ENCODE results near the gene CDK5. TPM values are rescaled to one million over a fixed set of nuclear protein-coding genes. Genes with fewer than 3 reads are reported as not detected.

The CDK5 gene
- total and polyA plus RNA-seq, 2 of the 13 experiments (the other 11 are each of a cell fraction or from before 2014, with no cell fraction given), result 16.4 to 21.3 TPM

GRCh38 chr7:151028131-151028947 is 29.4 kb downstream of the CDK5 start, which contains the start of gene ABCB8 (continued):
- TF ChIP-seq AKNA (CRISPR knock-in tag; IDR thresholded peaks at IDR 0.05; ENCODE audit: borderline replicate concordance), result no peak; the same call in 1 of the 2 replicates
- no peak for TF ChIP-seq ZKSCAN5 (CRISPR knock-in tag; IDR thresholded peaks at IDR 0.05)
- peak; percentile 43 for TF ChIP-seq FOSL2 (CRISPR knock-in tag; IDR thresholded peaks at IDR 0.05)
- no peak for TF ChIP-seq SYNCRIP (IDR thresholded peaks at IDR 0.05; ENCODE audit: insufficient read depth, low read depth, low read length)
- TF ChIP-seq RFX1 (IDR thresholded peaks at IDR 0.05), result peak; percentile 79
- peak; percentile 28 for TF ChIP-seq GABPA (IDR thresholded peaks at IDR 0.05; ENCODE audit: low read depth, low read length)
- TF ChIP-seq GABPA (CRISPR knock-in tag; IDR thresholded peaks at IDR 0.05; ENCODE audit: low read depth), result peak; percentile 82
- TF ChIP-seq, protein P1, sequence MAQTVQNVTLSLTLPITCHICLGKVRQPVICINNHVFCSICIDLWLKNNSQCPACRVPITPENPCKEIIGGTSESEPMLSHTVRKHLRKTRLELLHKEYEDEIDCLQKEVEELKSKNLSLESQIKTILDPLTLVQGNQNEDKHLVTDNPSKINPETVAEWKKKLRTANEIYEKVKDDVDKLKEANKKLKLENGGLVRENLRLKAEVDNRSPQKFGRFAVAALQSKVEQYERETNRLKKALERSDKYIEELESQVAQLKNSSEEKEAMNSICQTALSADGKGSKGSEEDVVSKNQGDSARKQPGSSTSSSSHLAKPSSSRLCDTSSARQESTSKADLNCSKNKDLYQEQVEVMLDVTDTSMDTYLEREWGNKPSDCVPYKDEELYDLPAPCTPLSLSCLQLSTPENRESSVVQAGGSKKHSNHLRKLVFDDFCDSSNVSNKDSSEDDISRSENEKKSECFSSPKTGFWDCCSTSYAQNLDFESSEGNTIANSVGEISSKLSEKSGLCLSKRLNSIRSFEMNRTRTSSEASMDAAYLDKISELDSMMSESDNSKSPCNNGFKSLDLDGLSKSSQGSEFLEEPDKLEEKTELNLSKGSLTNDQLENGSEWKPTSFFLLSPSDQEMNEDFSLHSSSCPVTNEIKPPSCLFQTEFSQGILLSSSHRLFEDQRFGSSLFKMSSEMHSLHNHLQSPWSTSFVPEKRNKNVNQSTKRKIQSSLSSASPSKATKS (CRISPR knock-in tag; IDR thresholded peaks at IDR 0.05), result no peak
- TF ChIP-seq ZBTB39 (CRISPR knock-in tag; IDR thresholded peaks at IDR 0.05), result no peak
- no peak; the same call in 1 of the 2 replicates for TF ChIP-seq RBFOX2 (IDR thresholded peaks at IDR 0.05; ENCODE audit: low read depth, low read length)
- no peak for TF ChIP-seq ZNF382 (CRISPR knock-in tag; IDR thresholded peaks at IDR 0.05; ENCODE audit: borderline replicate concordance)
- TF ChIP-seq TMF1 (CRISPR knock-in tag; IDR thresholded peaks at IDR 0.05; ENCODE audit: low read depth), result no peak
- no peak for TF ChIP-seq MYPOP (CRISPR knock-in tag; IDR thresholded peaks at IDR 0.05)
- TF ChIP-seq ZGPAT (CRISPR knock-in tag; IDR thresholded peaks at IDR 0.05), result peak; percentile 39

All from HepG2 (cell line).